Prostate gland (tissue), 2 donors: ENCODE results near the gene PPP1R14B.

Source experiments
- POLR2AphosphoS5 ChIP-seq: sonication (generic); formaldehyde crosslinking; IDR thresholded peaks from one replicate; pipeline ENCODE4 v1.6.1; 2017; ENCODE audit warnings: antibody characterized with exemption
- TF ChIP-seq, protein P1 (sequence below), 4 experiments: fragments of 200-600 bp in 2 of 4; fragments of 450-650 bp in 2 of 4; sonication (generic) in 2 of 4; IDR thresholded peaks; 1 replicate in 3 of 4; 2 replicates in 1 of 4; pipeline ENCODE4 v1.5.1; 2016 to 2019; ENCODE audit warnings: antibody characterized with exemption in 4 of 4, mild to moderate bottlenecking in 2 of 4, moderate library complexity in 2 of 4

DNA sequence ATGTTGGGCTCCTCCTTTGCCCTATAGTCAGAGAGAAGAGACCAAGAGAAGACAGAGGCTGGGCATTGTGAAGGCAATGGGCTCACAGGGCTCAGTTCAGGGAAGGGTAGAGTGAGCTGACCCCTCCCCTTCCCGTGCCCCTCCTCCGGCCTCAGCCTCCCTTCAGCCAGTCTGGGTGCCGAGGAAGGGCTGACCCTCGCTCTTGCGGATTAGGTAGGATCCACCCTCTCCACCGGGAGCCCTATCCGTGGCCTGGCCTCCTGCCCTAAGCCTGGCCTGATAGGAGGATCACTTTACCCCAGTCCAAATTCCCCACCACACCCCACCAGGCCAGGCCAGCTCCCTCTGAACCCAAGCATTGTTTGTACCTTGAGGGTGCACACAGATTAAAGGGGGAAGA, 1.8 kb upstream of the PPP1R14B start:
- TF ChIP-seq, protein P1, sequence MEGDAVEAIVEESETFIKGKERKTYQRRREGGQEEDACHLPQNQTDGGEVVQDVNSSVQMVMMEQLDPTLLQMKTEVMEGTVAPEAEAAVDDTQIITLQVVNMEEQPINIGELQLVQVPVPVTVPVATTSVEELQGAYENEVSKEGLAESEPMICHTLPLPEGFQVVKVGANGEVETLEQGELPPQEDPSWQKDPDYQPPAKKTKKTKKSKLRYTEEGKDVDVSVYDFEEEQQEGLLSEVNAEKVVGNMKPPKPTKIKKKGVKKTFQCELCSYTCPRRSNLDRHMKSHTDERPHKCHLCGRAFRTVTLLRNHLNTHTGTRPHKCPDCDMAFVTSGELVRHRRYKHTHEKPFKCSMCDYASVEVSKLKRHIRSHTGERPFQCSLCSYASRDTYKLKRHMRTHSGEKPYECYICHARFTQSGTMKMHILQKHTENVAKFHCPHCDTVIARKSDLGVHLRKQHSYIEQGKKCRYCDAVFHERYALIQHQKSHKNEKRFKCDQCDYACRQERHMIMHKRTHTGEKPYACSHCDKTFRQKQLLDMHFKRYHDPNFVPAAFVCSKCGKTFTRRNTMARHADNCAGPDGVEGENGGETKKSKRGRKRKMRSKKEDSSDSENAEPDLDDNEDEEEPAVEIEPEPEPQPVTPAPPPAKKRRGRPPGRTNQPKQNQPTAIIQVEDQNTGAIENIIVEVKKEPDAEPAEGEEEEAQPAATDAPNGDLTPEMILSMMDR (IDR thresholded peaks at IDR 0.05), result no peak
- TF ChIP-seq POLR2AphosphoS5, result no peak
